NCI-H82 (cell line): ENCODE measurements around the gene PRKD1.
A peak's percentile ranks its signal among the peaks of the same experiment; 100 is the strongest.

ENCODE experiments used
- DNase-seq: peaks from one replicate; lab custom pipeline; 2025; lab: John Stamatoyannopoulos, UW

PRKD1 gene

DNA sequence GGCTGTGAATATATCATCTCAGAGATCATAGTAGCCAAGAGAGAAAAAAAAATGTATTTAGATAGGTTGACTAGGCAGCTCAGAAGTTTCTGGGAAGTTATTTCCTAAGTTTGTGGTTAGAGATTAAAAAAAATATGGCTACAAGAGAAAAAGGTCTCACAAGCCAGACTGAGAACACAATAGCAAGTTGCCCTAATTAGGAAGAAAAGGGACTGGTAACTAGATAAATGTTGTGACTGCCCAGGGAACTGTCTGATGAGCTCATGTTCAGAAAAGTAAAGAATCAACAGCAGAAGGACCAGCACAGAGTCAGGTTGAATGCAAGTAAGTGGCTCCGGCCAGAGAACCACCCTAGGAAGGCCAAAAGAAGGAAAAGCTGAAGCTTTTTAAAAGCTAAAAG is 256.6 kb downstream of the PRKD1 start:
- no peak for DNase-seq

DNA sequence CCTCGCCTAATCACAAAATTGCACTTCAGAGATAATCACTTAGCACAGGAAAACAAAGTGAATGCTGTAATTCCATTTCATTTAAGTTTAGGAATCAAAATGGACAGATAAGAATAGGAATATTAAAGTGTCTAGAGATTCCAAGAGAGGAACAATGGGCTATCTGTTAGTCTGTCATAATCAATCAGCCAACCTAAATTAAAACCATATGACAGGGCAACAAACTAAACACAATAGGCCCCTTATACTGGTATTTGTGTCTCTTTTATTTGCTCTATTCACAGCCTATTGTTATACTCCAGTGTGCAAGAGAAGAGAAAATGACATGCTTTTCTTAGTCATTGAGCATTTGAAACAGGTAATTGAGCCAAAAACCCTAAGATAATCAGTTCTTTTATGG is 259.4 kb downstream of the PRKD1 start:
- no peak for DNase-seq

DNA sequence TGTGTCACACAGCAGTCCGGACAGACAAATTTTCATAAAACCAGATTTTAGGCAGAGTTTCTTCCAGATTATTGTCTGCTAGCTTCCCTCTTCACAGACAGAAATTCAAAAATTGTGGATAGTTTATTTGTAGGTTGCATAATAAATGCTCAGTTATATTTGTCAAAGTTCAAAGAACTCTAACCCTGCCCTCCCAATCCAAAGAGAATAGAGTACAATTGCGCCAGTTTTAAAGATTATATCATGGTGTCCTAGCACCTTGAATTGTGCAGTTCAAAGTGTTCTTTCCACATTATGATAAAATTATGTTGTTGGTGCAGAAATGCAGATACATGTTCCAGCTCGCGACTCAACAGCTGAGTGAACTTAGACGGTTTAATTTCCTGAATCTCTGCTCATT is 263.1 kb downstream of the PRKD1 start:
- DNase-seq: no peak

DNA sequence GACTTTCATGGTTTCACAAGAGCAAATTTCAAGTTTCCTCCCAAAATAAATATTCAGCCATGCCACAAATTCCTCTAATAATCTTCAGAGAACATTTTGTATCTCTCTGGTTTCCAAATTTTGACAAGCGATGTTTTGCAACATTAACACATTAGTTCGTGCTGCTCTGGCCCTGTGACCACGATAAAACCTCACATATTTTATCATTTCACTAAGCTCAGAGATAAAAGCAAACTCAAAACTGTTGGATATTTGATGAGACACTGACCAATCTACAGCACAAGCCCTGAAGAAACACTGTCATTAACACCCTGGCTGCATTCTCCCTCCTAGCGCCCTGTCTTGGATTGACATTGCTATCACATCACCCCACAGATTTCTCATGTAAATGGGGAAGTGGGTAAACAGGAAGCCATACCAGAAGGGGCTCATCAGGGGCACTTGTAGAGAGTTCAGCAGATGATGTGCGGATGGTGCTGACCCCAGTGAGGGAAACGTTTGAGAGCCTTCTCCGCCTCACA is 264.3 kb downstream of the PRKD1 start:
- DNase-seq: no peak

DNA sequence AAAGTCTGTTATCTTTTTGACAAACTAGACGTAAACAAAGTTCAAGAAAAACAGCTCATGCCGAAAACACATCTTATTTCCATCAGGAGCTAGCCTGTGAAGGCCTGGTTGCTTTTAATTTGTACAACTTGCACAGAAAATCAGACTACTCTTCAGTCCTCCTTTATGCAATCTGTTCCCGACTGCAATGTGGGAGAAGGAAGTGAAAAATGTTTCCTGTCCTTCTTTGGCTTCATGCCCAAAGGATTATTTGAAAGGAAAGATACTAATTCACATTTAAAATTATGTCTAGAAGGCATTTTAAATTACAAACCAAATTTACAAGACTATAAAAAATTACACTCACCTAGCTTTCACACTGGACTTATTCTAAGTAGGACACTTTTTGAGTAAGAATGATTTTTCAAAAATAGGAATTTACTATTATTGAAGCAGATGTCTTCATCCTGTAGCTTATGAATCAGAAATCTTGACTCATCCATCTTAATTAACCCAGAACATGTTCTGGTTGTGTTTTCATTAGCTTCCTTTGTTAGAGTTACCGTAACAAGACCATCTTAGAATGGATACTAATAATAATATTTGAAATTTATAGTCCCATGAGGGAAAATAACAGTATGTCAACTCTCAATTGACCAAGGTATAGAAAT is 272.6 kb downstream of the PRKD1 start:
- DNase-seq: peak; percentile 1

DNA sequence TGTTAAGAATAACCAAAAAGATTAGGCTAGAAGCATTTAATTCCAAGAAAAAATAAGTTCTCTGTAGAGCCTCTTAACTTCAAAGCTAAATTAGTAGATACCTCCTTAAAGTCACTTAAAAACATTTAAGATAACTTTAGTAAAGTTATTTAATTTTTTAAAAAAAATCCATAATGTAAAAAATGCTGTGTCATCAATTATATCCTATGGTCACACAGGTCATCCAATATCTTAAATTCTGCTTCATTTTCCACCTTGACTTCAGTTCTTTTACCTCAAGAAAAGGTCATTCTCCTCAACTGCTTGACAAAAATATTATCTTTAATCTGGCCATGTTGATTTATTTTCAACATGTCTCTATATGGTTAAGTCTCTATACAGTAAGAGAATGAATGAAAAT is 274.3 kb downstream of the PRKD1 start:
- no peak for DNase-seq

DNA sequence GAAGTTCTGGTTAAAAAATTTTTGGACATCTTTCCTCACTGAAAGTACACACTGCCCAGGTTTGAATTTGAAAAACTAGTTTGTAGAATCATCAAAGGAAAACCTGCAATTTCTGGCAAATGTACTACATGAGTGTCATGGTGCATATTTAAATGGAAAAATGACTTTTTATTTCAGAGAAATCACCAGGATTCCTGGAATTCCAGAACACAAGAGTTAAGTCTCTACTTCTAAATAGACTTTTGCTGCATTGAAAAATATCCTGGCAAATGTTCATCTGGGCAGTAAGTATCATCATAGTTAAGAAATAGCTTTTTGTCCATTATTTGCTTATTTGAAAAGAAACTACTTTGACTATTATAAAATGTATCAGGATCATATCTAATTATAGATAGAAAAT is 275.1 kb downstream of the PRKD1 start:
- DNase-seq: no peak

DNA sequence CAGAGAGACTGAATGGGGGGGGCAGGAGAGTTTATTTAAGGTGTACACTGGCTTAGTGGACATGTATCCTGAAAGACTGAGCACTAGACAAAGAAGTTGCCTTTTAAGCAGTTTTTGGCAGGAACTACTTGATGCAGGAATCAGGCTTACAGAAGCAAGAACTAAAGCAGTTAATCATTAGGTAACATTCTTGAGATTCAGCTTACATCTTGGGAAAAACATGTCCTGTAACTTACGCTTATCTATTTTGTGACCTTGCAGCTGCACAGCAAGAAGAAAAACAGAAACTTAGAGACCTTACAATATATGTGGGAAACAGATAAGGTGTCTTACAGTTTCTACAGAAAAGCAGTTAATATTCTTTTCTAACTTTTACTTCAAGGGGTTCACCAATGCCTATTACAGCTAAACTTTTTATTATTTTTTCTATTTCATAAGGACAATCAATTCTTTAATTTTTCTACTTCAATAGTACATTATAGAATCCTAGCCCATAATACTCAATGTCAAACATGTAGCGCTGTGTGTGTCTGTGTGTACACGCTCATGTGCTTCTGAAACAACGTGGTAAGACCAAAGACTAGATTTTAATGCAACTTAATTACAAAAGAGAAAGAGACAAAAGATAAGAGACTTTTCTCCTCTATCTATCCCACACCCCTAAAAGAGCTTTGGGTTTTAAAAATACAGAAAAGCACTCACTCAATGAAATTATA is 276.9 kb downstream of the PRKD1 start:
- DNase-seq: no peak

DNA sequence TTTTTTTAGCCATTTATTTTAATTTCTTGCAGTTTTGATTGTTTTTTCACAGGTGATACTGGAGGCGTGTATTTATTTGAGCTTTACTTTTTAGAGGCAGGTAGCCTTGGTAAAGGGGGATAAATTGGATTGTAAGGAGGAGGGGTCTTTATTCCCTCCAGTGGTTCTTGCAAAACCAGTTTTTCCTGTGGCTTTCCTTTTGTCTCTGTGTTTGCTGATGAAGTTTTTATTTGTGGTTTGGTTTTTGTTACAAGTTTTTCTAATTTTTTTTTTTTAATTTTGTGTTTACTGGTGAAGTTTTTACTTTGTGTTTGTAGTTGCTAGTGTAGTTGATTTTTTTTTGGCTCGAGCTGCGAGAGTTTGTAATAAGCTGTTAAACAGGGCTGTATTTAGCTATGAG is 278.5 kb downstream of the PRKD1 start:
- no peak for DNase-seq

DNA sequence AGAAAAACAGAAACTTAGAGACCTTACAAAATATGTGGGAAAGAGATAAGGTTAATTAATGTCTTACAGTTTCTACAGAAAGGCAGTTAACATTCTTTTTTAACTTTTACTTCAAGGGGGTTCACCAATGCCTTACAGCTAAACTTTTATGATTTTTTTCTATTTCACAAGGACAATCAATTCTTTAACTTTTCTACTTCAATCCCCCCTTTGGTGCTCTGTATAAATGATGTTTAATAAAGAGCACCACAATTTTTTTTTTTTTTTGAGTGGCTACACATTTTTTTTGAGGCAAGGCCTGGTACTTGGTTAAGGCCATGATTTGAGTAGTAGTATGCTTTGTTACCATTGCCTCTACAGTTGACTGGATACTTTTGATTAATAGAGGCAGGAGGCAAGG is 279.6 kb downstream of the PRKD1 start:
- DNase-seq: no peak

DNA sequence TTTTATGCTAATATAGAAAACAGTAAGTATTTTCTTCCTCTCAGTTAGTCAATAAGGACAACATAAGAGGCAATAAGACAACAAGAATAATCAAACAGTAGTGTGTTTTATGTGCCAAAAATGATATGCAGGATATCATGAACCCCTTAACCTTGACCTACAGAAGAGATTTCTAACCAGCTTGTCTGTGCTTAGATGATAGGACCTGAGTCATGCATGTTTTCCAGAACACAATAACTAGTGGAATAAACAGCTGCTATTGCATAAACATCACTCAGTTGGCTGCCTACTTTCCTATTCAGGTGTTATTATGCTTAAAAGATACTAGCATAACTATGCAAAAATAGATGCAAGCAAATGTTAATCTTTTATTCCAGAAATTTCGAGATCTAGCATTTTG is 282.5 kb downstream of the PRKD1 start:
- no peak for DNase-seq

DNA sequence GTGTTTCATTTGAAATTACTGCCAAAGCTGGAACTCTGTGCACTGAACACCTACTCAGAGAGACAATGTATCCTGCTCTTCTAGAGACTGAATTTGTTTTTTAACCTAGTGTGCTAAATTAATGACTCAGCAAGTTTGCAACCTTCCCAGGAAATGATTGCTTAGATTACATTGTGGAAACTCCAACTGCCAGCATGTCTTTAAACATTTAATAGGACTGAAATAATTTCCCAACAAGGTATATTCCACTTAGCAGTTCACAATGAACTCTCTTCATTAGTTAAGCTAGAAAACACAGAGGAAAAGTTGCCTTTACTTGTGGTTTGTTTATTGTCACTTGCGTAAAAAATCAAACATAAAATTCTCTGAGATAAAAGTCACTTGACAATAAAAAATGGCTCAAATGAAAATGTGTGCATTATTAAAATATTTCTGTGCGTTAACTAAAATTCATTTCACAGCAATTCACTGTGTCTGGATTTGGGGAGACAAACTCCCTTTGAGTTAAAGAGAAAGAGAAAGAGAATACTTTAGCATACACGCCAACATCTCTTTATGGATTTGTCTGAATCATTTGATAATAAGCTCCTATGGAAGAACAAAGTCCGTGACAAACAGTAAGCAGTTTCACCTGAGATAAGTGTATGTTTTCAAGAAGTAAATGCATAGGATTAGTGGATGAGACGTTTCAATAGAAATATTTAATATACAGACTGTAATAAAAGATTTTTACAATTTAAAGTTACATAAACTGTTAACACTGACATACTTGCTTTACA is 284.0 kb downstream of the PRKD1 start:
- DNase-seq: no peak

DNA sequence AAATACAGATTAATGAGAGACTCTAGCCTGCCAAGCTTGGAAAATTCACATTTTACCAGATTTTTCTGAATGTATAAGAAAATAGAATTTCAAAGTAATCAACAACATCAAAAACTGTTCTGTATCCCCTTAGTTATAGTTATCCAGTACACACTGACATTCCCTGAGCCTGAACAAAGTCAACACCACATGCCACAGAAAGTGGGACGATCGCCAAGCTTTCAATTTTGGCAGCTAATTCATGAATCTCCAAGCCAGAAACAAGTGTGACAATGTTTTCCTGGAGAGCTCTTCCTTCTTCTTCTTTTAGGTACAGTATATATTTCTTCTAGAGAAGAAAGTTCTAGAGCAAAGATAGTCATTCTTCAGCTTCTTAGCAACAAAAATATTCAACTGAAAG is 290.2 kb downstream of the PRKD1 start:
- no peak for DNase-seq

DNA sequence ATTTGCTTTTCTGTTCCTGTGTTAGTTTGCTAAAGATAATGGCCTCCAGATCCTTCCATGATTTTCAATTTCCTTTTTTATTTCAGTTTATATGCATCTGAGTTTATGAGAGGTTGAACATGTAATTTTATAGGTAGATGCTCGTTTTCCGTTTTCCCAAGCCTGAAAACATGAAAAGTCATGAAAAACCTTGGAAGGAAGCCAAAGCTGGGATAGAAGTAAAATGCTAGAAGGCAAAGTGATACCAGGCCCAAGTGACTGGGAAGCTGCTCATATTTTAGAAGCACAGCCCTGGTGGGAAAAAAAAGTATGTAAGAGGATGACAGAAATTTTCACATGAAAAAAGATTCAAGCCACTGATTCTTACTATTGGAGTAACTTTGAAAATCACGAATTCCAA is 290.8 kb downstream of the PRKD1 start:
- no peak for DNase-seq

DNA sequence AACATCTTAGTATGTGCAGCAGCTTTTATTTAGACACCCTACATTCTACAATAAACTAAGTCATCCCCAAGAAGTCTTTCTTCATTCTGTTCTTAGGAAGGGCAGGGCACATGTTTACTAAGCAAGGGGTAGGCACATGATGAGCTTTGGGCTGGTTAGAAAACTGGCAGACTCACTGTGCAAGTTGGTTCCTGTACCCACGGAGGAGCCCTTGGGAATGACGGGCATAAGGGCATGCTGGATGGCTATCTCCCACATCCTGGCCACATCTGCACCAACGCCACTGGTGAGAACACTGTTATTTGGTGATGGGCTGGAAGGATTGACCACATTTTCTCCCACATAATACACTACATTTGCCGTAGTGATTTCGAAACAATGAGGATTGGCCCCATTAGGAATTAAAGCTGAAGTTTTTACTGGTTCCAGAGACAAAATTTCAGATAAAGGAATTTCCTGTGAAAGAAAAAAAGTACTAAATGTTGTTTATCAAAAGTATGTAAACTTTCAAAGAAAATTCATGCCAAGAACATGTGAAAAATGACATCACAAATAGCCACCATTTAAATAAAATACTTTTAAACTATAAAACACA is 297.0 kb downstream of the PRKD1 start:
- no peak for DNase-seq

DNA sequence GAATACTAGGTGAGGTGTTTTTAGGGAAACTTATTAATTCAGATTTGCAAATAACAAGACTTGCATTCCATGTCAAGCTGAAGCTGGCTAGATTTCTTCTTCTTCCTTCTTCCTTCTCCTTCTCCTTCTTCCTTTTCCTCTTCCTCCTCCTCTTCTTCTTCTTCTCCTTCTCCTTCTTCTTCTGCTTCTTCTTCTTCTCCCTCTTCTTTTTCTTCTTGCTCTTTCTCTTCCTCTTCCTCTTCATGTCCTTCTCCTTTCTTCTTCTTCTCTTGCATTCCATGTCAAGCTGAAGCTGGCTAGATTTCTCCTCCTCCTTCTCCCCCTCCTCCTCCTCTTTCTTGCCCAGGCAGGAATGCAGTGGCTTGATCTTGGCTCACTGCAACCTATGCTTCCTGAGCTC is 297.8 kb downstream of the PRKD1 start:
- no peak for DNase-seq

DNA sequence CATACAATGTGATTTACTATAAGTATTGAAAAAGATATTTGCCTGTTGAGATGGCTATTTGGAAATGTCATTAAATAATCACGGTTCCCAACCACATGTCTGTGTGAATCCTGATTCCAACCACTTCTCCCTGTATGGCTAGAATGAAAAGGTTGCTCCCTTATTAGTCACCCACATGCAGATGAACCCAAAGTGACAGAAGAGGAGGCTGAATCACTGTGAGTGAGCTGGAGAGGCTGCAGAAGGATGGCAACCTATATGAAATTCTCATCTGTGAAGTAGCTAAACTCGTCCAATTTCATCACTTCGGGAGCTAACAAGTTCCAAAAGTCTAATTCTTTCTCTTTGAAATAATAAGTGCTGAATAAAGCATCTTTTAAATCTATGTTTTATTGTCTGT is 300.5 kb downstream of the PRKD1 start:
- DNase-seq: no peak

DNA sequence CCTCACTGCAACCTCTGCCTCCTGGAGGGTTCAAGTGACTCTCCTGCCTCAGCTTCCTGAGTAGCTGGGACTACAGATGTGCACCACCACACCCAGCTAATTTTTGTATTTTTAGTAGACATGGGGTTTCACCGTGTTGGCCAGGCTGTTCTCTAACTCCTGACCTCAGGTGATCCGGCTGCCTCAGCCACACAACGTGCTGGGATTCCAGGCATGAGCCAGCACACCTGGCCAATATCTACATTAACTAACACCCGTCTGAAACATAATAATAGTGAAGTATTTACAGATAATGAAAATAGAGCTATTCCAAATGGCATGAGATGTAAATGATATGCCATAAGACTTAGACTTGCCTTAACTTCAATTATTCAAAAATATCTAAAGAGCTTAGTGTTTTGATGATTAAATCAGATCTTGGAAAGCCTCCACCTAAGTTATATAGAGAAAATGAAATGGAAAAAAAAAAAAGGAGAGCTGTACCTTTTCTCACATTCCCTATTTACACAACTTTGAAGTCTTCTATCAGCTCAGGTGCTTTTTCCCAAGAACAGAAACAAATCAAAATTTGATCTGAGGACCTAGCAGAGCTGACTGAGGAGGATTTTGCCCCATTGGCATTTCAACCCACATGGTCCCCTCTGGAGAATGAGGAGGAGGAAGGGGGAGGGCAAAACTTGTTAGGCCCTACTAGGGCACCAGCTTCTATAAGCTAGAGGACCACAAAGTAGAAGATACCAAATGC is 309.2 kb downstream of the PRKD1 start:
- no peak for DNase-seq

DNA sequence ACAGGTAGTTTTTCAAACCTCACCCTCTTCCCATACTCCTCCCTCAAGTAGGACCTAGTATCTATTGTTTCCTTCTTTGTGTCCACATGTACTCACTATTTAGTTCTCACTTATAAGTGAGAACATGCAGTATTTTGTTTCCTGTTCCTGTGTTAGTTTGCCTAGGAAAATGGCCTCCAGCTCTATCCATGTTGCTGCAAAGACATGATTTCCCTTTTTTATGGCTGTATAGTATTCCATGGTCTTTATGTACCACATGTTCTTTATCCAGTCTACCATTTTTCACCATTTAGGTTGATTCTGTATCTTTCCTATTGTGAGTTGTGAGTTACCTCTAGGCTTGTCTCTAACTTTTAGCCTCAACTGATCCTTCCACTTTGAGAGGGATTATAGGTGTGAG is 310.7 kb downstream of the PRKD1 start:
- DNase-seq: no peak

DNA sequence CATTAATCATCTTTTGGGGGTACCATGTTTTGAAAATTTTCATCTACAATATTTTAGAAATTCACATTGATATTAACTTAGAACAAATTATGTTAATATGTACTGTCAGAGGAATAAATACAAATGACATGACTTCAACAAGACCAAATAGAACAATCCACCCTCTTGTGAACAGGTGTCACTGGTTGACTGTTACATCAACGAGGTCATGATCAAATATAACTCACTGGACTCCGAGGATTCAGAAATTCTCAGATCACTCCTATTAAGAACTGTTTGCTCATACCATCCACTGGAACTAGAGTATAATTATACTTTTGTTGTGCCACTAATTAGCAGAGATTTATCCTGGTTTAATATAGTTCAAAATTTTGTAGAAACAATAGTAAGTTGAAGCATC is 318.8 kb downstream of the PRKD1 start:
- DNase-seq: no peak

DNA sequence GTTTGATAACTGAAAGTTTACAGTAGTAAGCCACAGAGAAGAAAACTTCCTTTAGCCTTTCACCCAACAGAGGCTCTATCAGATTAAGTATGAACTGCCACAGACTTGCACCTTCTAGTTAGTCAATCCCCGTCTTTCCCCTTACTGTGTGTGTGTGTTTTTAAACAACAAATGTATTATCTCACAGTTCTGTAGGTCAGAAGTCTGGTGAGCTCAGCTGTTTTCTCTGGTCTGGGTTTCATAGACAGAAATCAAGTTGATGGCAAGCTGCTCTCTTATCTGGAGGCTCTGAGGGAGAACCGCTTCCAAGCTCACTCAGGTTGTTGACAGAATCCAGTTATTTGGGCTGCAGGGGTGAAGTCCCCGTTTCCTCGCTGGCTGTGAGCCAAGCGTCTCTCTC is 320.5 kb downstream of the PRKD1 start:
- no peak for DNase-seq

DNA sequence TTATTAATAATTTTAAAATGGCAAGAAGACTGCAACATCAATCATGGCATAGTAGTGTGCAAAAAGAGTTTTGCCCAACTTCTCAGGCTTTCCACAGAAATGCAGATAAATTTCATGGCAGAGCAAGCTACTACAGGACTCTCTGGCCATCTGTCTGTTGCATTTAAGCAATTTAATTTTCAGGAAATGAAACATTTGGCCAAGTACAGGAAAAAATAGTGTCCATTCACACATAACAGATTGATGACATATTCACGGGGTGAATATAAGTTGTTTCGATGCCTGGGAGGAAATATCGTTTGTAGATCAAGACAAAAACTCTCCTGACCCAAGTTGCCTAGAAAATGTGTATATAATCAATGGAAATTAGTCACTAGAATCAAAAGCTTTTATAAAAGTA is 324.0 kb downstream of the PRKD1 start:
- DNase-seq: no peak
